Upper lobe of left lung (tissue), 4 donors: Measurements from ENCODE around the gene WBP2.

Experiments
- EP300 ChIP-seq, 4 donors: sonication (generic); formaldehyde crosslinking; IDR thresholded peaks; one replicate each; pipeline ENCODE4 v1.5.1; 2017; ENCODE audit warnings: antibody characterized with exemption in 4 of 4, control low read depth in 2 of 4
- POLR2A ChIP-seq, 4 donors: fragments of 450-650 bp; IDR thresholded peaks; one replicate each; pipeline ENCODE4 v1.5.1; 2016 to 2017; ENCODE audit warnings: antibody characterized with exemption in 4 of 4, mild to moderate bottlenecking in 2 of 4
- POLR2AphosphoS5 ChIP-seq, 2 donors: sonication (generic); formaldehyde crosslinking; IDR thresholded peaks; one replicate each; pipeline ENCODE4 v1.5.1; 2017; ENCODE audit warnings: antibody characterized with exemption in 2 of 2
- TF ChIP-seq, protein P1 (sequence below), 6 experiments: fragments of 450-650 bp in 4 of 6; fragments of 200-600 bp in 2 of 6; sonication (generic) in 2 of 6; IDR thresholded peaks; one replicate each; pipeline ENCODE4 v1.5.1; 2016 to 2019; ENCODE audit warnings: antibody characterized with exemption in 6 of 6

DNA sequence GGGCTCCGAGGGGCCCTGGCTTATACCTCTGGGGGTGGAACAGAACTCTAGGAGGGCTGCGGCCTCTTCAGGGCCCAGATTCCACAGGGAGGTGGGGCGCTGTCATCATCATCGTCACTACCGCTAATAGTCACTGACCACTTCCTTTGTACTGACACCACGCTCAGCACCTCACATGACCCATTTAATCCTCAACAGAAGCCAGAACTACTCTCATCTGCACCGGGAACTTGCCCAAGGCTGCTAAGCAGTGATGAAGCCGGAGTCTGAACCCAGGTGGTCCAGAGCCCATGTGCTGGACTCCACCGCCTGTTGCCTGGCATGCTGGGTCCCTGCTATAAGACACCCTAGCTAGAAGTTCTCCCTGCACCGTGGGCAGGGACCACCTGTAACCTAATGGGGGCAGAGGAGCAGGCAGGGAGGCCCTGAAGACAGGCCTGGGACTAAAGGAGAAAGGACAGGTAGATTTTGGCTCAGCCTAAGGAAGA, 22.9 kb downstream of the WBP2 start:
- TF ChIP-seq POLR2A (IDR thresholded peaks at IDR 0.05) (peak in 1 of 4 donors; percentile 49), EP300 (IDR thresholded peaks at IDR 0.05) (no peak), POLR2AphosphoS5 (IDR thresholded peaks at IDR 0.05) (peak; percentile 36 to 37)
- TF ChIP-seq, protein P1, sequence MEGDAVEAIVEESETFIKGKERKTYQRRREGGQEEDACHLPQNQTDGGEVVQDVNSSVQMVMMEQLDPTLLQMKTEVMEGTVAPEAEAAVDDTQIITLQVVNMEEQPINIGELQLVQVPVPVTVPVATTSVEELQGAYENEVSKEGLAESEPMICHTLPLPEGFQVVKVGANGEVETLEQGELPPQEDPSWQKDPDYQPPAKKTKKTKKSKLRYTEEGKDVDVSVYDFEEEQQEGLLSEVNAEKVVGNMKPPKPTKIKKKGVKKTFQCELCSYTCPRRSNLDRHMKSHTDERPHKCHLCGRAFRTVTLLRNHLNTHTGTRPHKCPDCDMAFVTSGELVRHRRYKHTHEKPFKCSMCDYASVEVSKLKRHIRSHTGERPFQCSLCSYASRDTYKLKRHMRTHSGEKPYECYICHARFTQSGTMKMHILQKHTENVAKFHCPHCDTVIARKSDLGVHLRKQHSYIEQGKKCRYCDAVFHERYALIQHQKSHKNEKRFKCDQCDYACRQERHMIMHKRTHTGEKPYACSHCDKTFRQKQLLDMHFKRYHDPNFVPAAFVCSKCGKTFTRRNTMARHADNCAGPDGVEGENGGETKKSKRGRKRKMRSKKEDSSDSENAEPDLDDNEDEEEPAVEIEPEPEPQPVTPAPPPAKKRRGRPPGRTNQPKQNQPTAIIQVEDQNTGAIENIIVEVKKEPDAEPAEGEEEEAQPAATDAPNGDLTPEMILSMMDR (IDR thresholded peaks at IDR 0.05): no peak
